Measurements from ENCODE around the gene RBM27.

The RBM27 gene

GRCh38 chr5:146203872-146204192 lies 427 bp downstream of the RBM27 start:
- H3K9me2 ChIP-seq (ENCODE audit: low read depth, low read length), result no peaks in the 10 kb centered on the region
- H3K36me3 ChIP-seq (ENCODE audit: insufficient read depth, low read length), result no peaks in the 10 kb centered on the region
- H3F3A ChIP-seq (ENCODE audit: insufficient read depth, low read length), result no peaks in the 10 kb centered on the region
- no peak overlapping the region for H2AFZ ChIP-seq (ENCODE audit: low read length)
- peak overlapping the region; percentile 86 for H3K4me2 ChIP-seq (ENCODE audit: low read length)
- peak overlapping the region; percentile 80 for H3K4me3 ChIP-seq (ENCODE audit: low read depth, low read length, poor library complexity, severe bottlenecking)
- no peak for TF ChIP-seq CTCF (IDR thresholded peaks at IDR 0.05; ENCODE audit: low read length)
- no peak for TF ChIP-seq EZH2 (IDR thresholded peaks at IDR 0.05; ENCODE audit: borderline replicate concordance, low read length)
- H3K79me2 ChIP-seq (ENCODE audit: insufficient read depth, low read length), result peaks cover 51% of the 10 kb centered on the region
- H3K27ac ChIP-seq (ENCODE audit: low read depth, low read length, poor library complexity, severe bottlenecking), result no peak overlapping the region
- H3K27me3 ChIP-seq (ENCODE audit: insufficient read depth, low read length), result no peaks in the 10 kb centered on the region
- H3K4me1 ChIP-seq (ENCODE audit: insufficient read depth, low read length, severe bottlenecking), result peaks cover 34% of the 10 kb centered on the region
- no peaks in the 10 kb centered on the region for H3K9me3 ChIP-seq (ENCODE audit: low read length)
- no peaks in the 10 kb centered on the region for H4K20me1 ChIP-seq (ENCODE audit: insufficient read depth, low read length)
- peak overlapping the region; percentile 71 for H3K9ac ChIP-seq (ENCODE audit: low read length)

- Histone ChIP-seq H3K9me2 (ENCODE audit: low read depth, low read length) (no peaks in the 10 kb centered on the region), H3K4me3 (ENCODE audit: low read depth, low read length, poor library complexity, severe bottlenecking) (peak overlapping the region; percentile 80), H3K79me2 (ENCODE audit: insufficient read depth, low read length) (peaks cover 69% of the 10 kb centered on the region), H2AFZ (ENCODE audit: low read length) (no peak overlapping the region), H3K36me3 (ENCODE audit: insufficient read depth, low read length) (no peaks in the 10 kb centered on the region), H3K4me2 (ENCODE audit: low read length) (peak overlapping the region; percentile 86), H3K27me3 (ENCODE audit: insufficient read depth, low read length) (no peaks in the 10 kb centered on the region), H3K9me3 (ENCODE audit: low read length) (no peaks in the 10 kb centered on the region), H3K27ac (ENCODE audit: low read depth, low read length, poor library complexity, severe bottlenecking) (no peak overlapping the region), H3K9ac (ENCODE audit: low read length) (no peak overlapping the region; the same call in 1 of the 2 replicates), H3F3A (ENCODE audit: insufficient read depth, low read length) (no peaks in the 10 kb centered on the region), H4K20me1 (ENCODE audit: insufficient read depth, low read length) (no peaks in the 10 kb centered on the region), H3K4me1 (ENCODE audit: insufficient read depth, low read length, severe bottlenecking) (peaks cover 44% of the 10 kb centered on the region)
- TF ChIP-seq CTCF (IDR thresholded peaks at IDR 0.05; ENCODE audit: low read length), result no peak
- TF ChIP-seq EZH2 (IDR thresholded peaks at IDR 0.05; ENCODE audit: borderline replicate concordance, low read length), result no peak
These were observed 2.2 kb downstream of the RBM27 start for GRCh38 chr5:146205499-146206202.

GRCh38 chr5:146206257-146206656 lies 2.9 kb downstream of the RBM27 start:
- peaks cover 75% of the 10 kb centered on the region for H3K79me2 ChIP-seq (ENCODE audit: insufficient read depth, low read length)
- no peak overlapping the region for H3K27ac ChIP-seq (ENCODE audit: low read depth, low read length, poor library complexity, severe bottlenecking)
- TF ChIP-seq CTCF (IDR thresholded peaks at IDR 0.05; ENCODE audit: low read length), result no peak
- no peak for TF ChIP-seq EZH2 (IDR thresholded peaks at IDR 0.05; ENCODE audit: borderline replicate concordance, low read length)
- no peaks in the 10 kb centered on the region for H3K9me3 ChIP-seq (ENCODE audit: low read length)
- no peaks in the 10 kb centered on the region for H3F3A ChIP-seq (ENCODE audit: insufficient read depth, low read length)
- H3K36me3 ChIP-seq (ENCODE audit: insufficient read depth, low read length), result no peaks in the 10 kb centered on the region
- peak overlapping the region; percentile 46; the same call in 1 of the 2 replicates for H3K4me2 ChIP-seq (ENCODE audit: low read length)
- H2AFZ ChIP-seq (ENCODE audit: low read length), result no peak overlapping the region
- H3K9ac ChIP-seq (ENCODE audit: low read length), result no peak overlapping the region; the same call in 1 of the 2 replicates
- peaks cover 44% of the 10 kb centered on the region for H3K4me1 ChIP-seq (ENCODE audit: insufficient read depth, low read length, severe bottlenecking)
- H3K9me2 ChIP-seq (ENCODE audit: low read depth, low read length), result no peaks in the 10 kb centered on the region
- no peaks in the 10 kb centered on the region for H3K27me3 ChIP-seq (ENCODE audit: insufficient read depth, low read length)
- H4K20me1 ChIP-seq (ENCODE audit: insufficient read depth, low read length), result no peaks in the 10 kb centered on the region
- H3K4me3 ChIP-seq (ENCODE audit: low read depth, low read length, poor library complexity, severe bottlenecking), result no peak overlapping the region

All from OCI-LY1 (cell line).